ENCODE results near the gene ACVR1B. TPM values are rescaled to one million over a fixed set of nuclear protein-coding genes. Genes with fewer than 3 reads are reported as not detected.

ACVR1B gene
- total RNA-seq, 6 experiments from 2014 or later: 14.1 to 28.0 (median 25.0) TPM

GRCh38 chr12:51925346-51926063, 26.0 kb upstream of the ACVR1B start:
- intact Hi-C loops (cut with DNase I): no loop called here
- DNase-seq: peak in 1 of 3 donors; percentile 39
- H3K9me3 ChIP-seq: no peaks in the 10 kb centered on the region
- H3K36me3 ChIP-seq: no peaks in the 10 kb centered on the region
- no peak for ATAC-seq
- WGBS (ENCODE audit: insufficient coverage, low coverage, low lambda C conversion rate, missing lambda C conversion rate): 53% methylated on average over 2 of the region's 3 CpGs
- H3K4me1 ChIP-seq: peaks cover 0 to 36% (median 15%) of the 10 kb centered on the region in 4 donors
- no peak overlapping the region for H3K4me3 ChIP-seq
- H3K27me3 ChIP-seq: no peaks in the 10 kb centered on the region
- peak overlapping the region; percentile 6 to 53 (median 31) for H3K27ac ChIP-seq
- TF ChIP-seq CTCF (IDR thresholded peaks at IDR 0.05): no peak

- WGBS (ENCODE audit: insufficient coverage, low coverage, low lambda C conversion rate, missing lambda C conversion rate): 6% methylated on average over 2 of the region's 8 CpGs
- intact Hi-C loops (cut with DNase I): no loop called here
- DNase-seq (peak in 1 of 3 donors; percentile 52), ATAC-seq (peak; percentile 2 to 22 (median 8))
- H3K27ac ChIP-seq: peak overlapping the region; percentile 6 to 59 (median 34)
- no peaks in the 10 kb centered on the region for H3K36me3 ChIP-seq
- no peak overlapping the region for H3K4me3 ChIP-seq
- TF ChIP-seq POLR2A (IDR thresholded peaks at IDR 0.05): no peak
- no peak for TF ChIP-seq CTCF (IDR thresholded peaks at IDR 0.05)
- H3K4me1 ChIP-seq: peaks cover 0 to 31% (median 15%) of the 10 kb centered on the region in 4 donors
- no peaks in the 10 kb centered on the region for H3K27me3 ChIP-seq
- no peaks in the 10 kb centered on the region for H3K9me3 ChIP-seq
These were observed 25.4 kb upstream of the ACVR1B start for GRCh38 chr12:51926064-51926632.

GRCh38 chr12:51926718-51927117, 24.8 kb upstream of the ACVR1B start:
- TF ChIP-seq POLR2A (IDR thresholded peaks at IDR 0.05): no peak
- peak; percentile 66 to 80 (median 76) for TF ChIP-seq CTCF (IDR thresholded peaks at IDR 0.05)
- no peaks in the 10 kb centered on the region for H3K36me3 ChIP-seq

GRCh38 chr12:51932218-51933076, 19.1 kb upstream of the ACVR1B start:
- Histone ChIP-seq H3K27me3 (no peaks in the 10 kb centered on the region), H3K9me3 (no peaks in the 10 kb centered on the region), H3K4me3 (no peak overlapping the region), H3K4me1 (peaks cover 0 to 17% (median 8%) of the 10 kb centered on the region in 4 donors), H3K36me3 (no peaks in the 10 kb centered on the region), H3K27ac (peak overlapping the region in 2 of 3 donors; percentile 39 to 52)
- DNase-seq: no peak
- 25% methylated on average over 5 of the region's 5 CpGs for WGBS (ENCODE audit: insufficient coverage, low coverage, low lambda C conversion rate, missing lambda C conversion rate)
- TF ChIP-seq POLR2A (IDR thresholded peaks at IDR 0.05): no peak
- intact Hi-C loops (cut with DNase I): no loop called here
- ATAC-seq: peak; percentile 91 to 95 (median 94)

More at GRCh38 chr12:51926718-51927117, 24.8 kb upstream of the ACVR1B start:
- DNase-seq: peak in 2 of 3 donors; percentile 58 to 75
- intact Hi-C loops (cut with DNase I): no loop called here
- no peaks in the 10 kb centered on the region for H3K9me3 ChIP-seq
- H3K27me3 ChIP-seq: no peaks in the 10 kb centered on the region
- peak; percentile 41 to 62 (median 55) for ATAC-seq
- WGBS (ENCODE audit: insufficient coverage, low coverage, low lambda C conversion rate, missing lambda C conversion rate): 57% methylated on average over 2 of the region's 2 CpGs
- H3K4me3 ChIP-seq: no peak overlapping the region
- H3K4me1 ChIP-seq: peaks cover 0 to 29% (median 14%) of the 10 kb centered on the region in 4 donors
- peak overlapping the region in 2 of 3 donors; percentile 34 to 59 for H3K27ac ChIP-seq
